Liver (tissue), 9 donors: ENCODE data around the gene PHKG2. TPM values are rescaled to one million over a fixed set of nuclear protein-coding genes. Genes with fewer than 3 reads are reported as not detected.

Source experiments
- DNase-seq: peaks from one replicate; pipeline ENCODE4 v3.0.0-alpha.2; 2017; ENCODE audit warnings: low spot score
- H3K27ac ChIP-seq, 2 donors: one replicate each; pipeline ENCODE4 v1.7.0; 2013; ENCODE audit warnings: inconsistent platforms in 2 of 2, low read length in 2 of 2, control low read depth in 1 of 2, low read depth in 1 of 2, mild to moderate bottlenecking in 1 of 2
- H3K27me3 ChIP-seq, 4 donors: one replicate each; pipeline versions ENCODE4 v1.6.1 to v1.7.0; 2013; ENCODE audit warnings: low read length in 3 of 4, inconsistent platforms in 1 of 4, mild to moderate bottlenecking in 1 of 4, moderate library complexity in 1 of 4; ENCODE audit not compliant: control insufficient read depth in 4 of 4, insufficient read depth in 4 of 4
- H3K36me3 ChIP-seq, 4 donors: one replicate each; pipeline versions ENCODE4 v1.6.1 to v1.7.0; 2013; ENCODE audit warnings: low read length in 3 of 4, mild to moderate bottlenecking in 3 of 4, low read depth in 1 of 4, moderate library complexity in 1 of 4; ENCODE audit not compliant: control insufficient read depth in 4 of 4, insufficient read depth in 3 of 4
- H3K4me1 ChIP-seq, 4 donors: one replicate each; pipeline versions ENCODE4 v1.6.1 to v1.7.0; 2013; ENCODE audit warnings: low read length in 3 of 4, mild to moderate bottlenecking in 3 of 4, moderate library complexity in 1 of 4; ENCODE audit not compliant: control insufficient read depth in 4 of 4, insufficient read depth in 4 of 4
- H3K4me3 ChIP-seq, 3 donors: one replicate each; pipeline versions ENCODE4 v1.6.1 to v1.7.0; 2013; ENCODE audit warnings: low read length in 3 of 3, control low read depth in 1 of 3, low read depth in 1 of 3, mild to moderate bottlenecking in 1 of 3
- H3K9ac ChIP-seq, 2 donors: one replicate each; pipeline ENCODE4 v1.7.0; 2013; ENCODE audit warnings: low read length in 2 of 2, mild to moderate bottlenecking in 2 of 2, moderate library complexity in 2 of 2, control low read depth in 1 of 2, low read depth in 1 of 2
- H3K9me3 ChIP-seq, 4 donors: one replicate each; pipeline versions ENCODE4 v1.6.1 to v1.7.0; 2013; ENCODE audit warnings: low read length in 3 of 4; ENCODE audit not compliant: control insufficient read depth in 4 of 4
- CTCF ChIP-seq: fragments of 150-350 bp; IDR thresholded peaks from 2 replicates; pipeline ENCODE4 v1.5.1; 2017; ENCODE audit warnings: improper control_type of control experiment, low read depth, low read length; ENCODE audit not compliant: missing input control
- EGR1 ChIP-seq, 2 donors: IDR thresholded peaks; 2 replicates each; pipeline ENCODE4 v1.6.1; 2016 to 2018; ENCODE audit warnings: antibody characterized with exemption in 2 of 2, low read depth in 2 of 2
- FOXA2 ChIP-seq: IDR thresholded peaks from 2 replicates; pipeline ENCODE4 v1.6.1; 2016; ENCODE audit warnings: antibody characterized with exemption
- GABPA ChIP-seq, 2 donors: IDR thresholded peaks in 1 of 2; conservative IDR thresholded peaks in 1 of 2; 2 replicates each; pipeline ENCODE4 v1.6.1; 2016; ENCODE audit warnings: antibody characterized with exemption in 2 of 2, mild to moderate bottlenecking in 1 of 2, moderate library complexity in 1 of 2
- HNF4A ChIP-seq, 2 donors: conservative IDR thresholded peaks; 2 replicates each; pipeline ENCODE4 v1.6.1; 2016; ENCODE audit warnings: antibody characterized with exemption in 2 of 2, mild to moderate bottlenecking in 2 of 2
- HNF4G ChIP-seq: IDR thresholded peaks from 2 replicates; pipeline ENCODE4 v1.6.1; 2016; ENCODE audit warnings: antibody characterized with exemption
- JUND ChIP-seq, 2 donors: IDR thresholded peaks; 2 replicates each; pipeline ENCODE4 v1.6.1; 2016; ENCODE audit warnings: antibody characterized with exemption in 2 of 2
- MAX ChIP-seq: IDR thresholded peaks from 2 replicates; pipeline ENCODE4 v1.6.1; 2016; ENCODE audit warnings: antibody characterized with exemption
- NR2F2 ChIP-seq: IDR thresholded peaks from 2 replicates; pipeline ENCODE4 v1.6.1; 2016; ENCODE audit warnings: antibody characterized with exemption
- RAD21 ChIP-seq, 2 donors: IDR thresholded peaks; 2 replicates each; pipeline ENCODE4 v1.6.1; 2016; ENCODE audit warnings: antibody characterized with exemption in 2 of 2, mild to moderate bottlenecking in 2 of 2
- RXRA ChIP-seq, 2 donors: IDR thresholded peaks; 2 replicates each; pipeline ENCODE4 v1.6.1; 2017 to 2018; ENCODE audit warnings: antibody characterized with exemption in 2 of 2, mild to moderate bottlenecking in 1 of 2
- SP1 ChIP-seq: IDR thresholded peaks from 2 replicates; pipeline ENCODE4 v1.6.1; 2018; ENCODE audit warnings: antibody characterized with exemption, mild to moderate bottlenecking
- TAF1 ChIP-seq: conservative IDR thresholded peaks from 2 replicates; pipeline ENCODE4 v1.6.1; 2016; ENCODE audit warnings: antibody characterized with exemption, mild to moderate bottlenecking
- YY1 ChIP-seq: IDR thresholded peaks from 2 replicates; pipeline ENCODE4 v1.6.1; 2016; ENCODE audit warnings: antibody characterized with exemption, mild to moderate bottlenecking
- ZBTB33 ChIP-seq: IDR thresholded peaks from 2 replicates; pipeline ENCODE4 v1.6.1; 2016; ENCODE audit warnings: antibody characterized with exemption
- WGBS: extraction: QIAGEN DNeasy Blood & Tissue Kit; methylation state at CpG from one replicate; pipeline ENCODE4 v1.1.7; 2013; 5-methylcytosine and 5-hydroxymethylcytosine counted together
- polyA plus RNA-seq, 2 donors: library from polyadenylated mRNA; stranded (reverse) in 1 of 2; unstranded in 1 of 2; fragments of 200-250 nt in 1 of 2; fragments of >200 nt in 1 of 2; fragmentation: Nextera tagmentation in 1 of 2; extraction: Ambion mirVana in 1 of 2; gene quantifications; one replicate each; pipeline versions ENCODE4 v1.2.1 to v1.2.3, GENCODE V29; 2013 to 2015
- total RNA-seq, 2 donors: library from RNA; depleted of rRNA; stranded (reverse); fragments of >200 nt; gene quantifications; one replicate each; pipeline ENCODE4 v1.2.3, GENCODE V29; 2014
- TF ChIP-seq, protein P1 (sequence below): IDR thresholded peaks from 2 replicates; pipeline ENCODE4 v1.6.1; 2016; ENCODE audit warnings: antibody characterized with exemption
- TF ChIP-seq, protein P2 (sequence below): IDR thresholded peaks from 2 replicates; pipeline ENCODE4 v1.6.1; 2016; ENCODE audit warnings: antibody characterized with exemption, mild to moderate bottlenecking
- donor health status: healthy.
- donor health status: healthy.
- donor health status: healthy.
- donor health status: healthy.
- donor health status: healthy.

Gene PHKG2
- total and polyA plus RNA-seq, 4 donors: 9.2 to 21.2 (median 17.9) TPM

- Histone ChIP-seq H3K4me1 (peaks cover 2 to 14% (median 7%) of the 10 kb centered on the region in 4 donors), H3K36me3 (peaks cover 9 to 38% (median 24%) of the 10 kb centered on the region in 4 donors), H3K27ac (peak overlapping the region; percentile 79 to 95), H3K27me3 (no peaks in the 10 kb centered on the region), H3K9ac (peak overlapping the region in 1 of 2 donors; percentile 82), H3K4me3 (peak overlapping the region; percentile 54 to 82 (median 80)), H3K9me3 (no peaks in the 10 kb centered on the region)
- 14% methylated on average over 15 of the region's 15 CpGs for WGBS
- no peak for DNase-seq
- no peak for TF ChIP-seq JUND (IDR thresholded peaks at IDR 0.05)
- TF ChIP-seq TAF1: no peak
- TF ChIP-seq RXRA (IDR thresholded peaks at IDR 0.05): no peak
- TF ChIP-seq RAD21 (IDR thresholded peaks at IDR 0.05): no peak
- TF ChIP-seq MAX: no peak
- TF ChIP-seq CTCF: no peak
- no peak for TF ChIP-seq GABPA (IDR thresholded peaks at IDR 0.05 in 1 of 2, conservative IDR thresholded peaks at IDR 0.05 in 1 of 2)
- TF ChIP-seq HNF4A (conservative IDR thresholded peaks at IDR 0.05): no peak
- TF ChIP-seq, protein P1, sequence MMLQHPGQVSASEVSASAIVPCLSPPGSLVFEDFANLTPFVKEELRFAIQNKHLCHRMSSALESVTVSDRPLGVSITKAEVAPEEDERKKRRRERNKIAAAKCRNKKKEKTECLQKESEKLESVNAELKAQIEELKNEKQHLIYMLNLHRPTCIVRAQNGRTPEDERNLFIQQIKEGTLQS: no peak
- no peak for TF ChIP-seq FOXA2
- no peak for TF ChIP-seq NR2F2
- TF ChIP-seq HNF4G: no peak
- TF ChIP-seq, protein P2, sequence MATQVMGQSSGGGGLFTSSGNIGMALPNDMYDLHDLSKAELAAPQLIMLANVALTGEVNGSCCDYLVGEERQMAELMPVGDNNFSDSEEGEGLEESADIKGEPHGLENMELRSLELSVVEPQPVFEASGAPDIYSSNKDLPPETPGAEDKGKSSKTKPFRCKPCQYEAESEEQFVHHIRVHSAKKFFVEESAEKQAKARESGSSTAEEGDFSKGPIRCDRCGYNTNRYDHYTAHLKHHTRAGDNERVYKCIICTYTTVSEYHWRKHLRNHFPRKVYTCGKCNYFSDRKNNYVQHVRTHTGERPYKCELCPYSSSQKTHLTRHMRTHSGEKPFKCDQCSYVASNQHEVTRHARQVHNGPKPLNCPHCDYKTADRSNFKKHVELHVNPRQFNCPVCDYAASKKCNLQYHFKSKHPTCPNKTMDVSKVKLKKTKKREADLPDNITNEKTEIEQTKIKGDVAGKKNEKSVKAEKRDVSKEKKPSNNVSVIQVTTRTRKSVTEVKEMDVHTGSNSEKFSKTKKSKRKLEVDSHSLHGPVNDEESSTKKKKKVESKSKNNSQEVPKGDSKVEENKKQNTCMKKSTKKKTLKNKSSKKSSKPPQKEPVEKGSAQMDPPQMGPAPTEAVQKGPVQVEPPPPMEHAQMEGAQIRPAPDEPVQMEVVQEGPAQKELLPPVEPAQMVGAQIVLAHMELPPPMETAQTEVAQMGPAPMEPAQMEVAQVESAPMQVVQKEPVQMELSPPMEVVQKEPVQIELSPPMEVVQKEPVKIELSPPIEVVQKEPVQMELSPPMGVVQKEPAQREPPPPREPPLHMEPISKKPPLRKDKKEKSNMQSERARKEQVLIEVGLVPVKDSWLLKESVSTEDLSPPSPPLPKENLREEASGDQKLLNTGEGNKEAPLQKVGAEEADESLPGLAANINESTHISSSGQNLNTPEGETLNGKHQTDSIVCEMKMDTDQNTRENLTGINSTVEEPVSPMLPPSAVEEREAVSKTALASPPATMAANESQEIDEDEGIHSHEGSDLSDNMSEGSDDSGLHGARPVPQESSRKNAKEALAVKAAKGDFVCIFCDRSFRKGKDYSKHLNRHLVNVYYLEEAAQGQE: no peak
- no peak for TF ChIP-seq EGR1 (IDR thresholded peaks at IDR 0.05; ENCODE audit: low read depth in 2 of 2)
- no peak for TF ChIP-seq SP1
Observed at GRCh38 chr16:30775131-30775391, 26.8 kb downstream of the PHKG2 start.

- peak overlapping the region; percentile 73 to 82 for H3K9ac ChIP-seq
- peak overlapping the region; percentile 79 to 95 for H3K27ac ChIP-seq
- TF ChIP-seq ZBTB33 (no peak), RXRA (IDR thresholded peaks at IDR 0.05) (peak; percentile 29 to 47), GABPA (IDR thresholded peaks at IDR 0.05 in 1 of 2, conservative IDR thresholded peaks at IDR 0.05 in 1 of 2) (peak in 1 of 2 donors; percentile 49), YY1 (peak; percentile 93), MAX (no peak), HNF4A (conservative IDR thresholded peaks at IDR 0.05) (peak; percentile 61 to 69), SP1 (no peak), EGR1 (IDR thresholded peaks at IDR 0.05; ENCODE audit: low read depth in 2 of 2) (peak in 1 of 2 donors; percentile 13)
- H3K4me3 ChIP-seq: peak overlapping the region; percentile 54 to 82 (median 80)
- H3K9me3 ChIP-seq: no peaks in the 10 kb centered on the region
- DNase-seq: peak; percentile 78
- WGBS: under 1% methylated on average over 81 of the region's 81 CpGs
- peaks cover 2 to 14% (median 7%) of the 10 kb centered on the region in 4 donors for H3K4me1 ChIP-seq
- H3K27me3 ChIP-seq: no peaks in the 10 kb centered on the region
- H3K36me3 ChIP-seq: peaks cover 9 to 34% (median 22%) of the 10 kb centered on the region in 4 donors
Observed at GRCh38 chr16:30775392-30776188, 27.4 kb downstream of the PHKG2 start.
